Endothelial cell of coronary artery (primary cell): ENCODE data around the gene ATOSB. TPM values are rescaled to one million over a fixed set of nuclear protein-coding genes. Genes with fewer than 3 reads are reported as not detected.

Source experiments
- total RNA-seq: library from RNA; depleted of rRNA; stranded (reverse); fragments of >200 nt; gene quantifications from 2 replicates; pipeline ENCODE4 v1.2.3, GENCODE V29; 2014

ATOSB gene
- total RNA-seq: 24.1 and 26.4 TPM in 2 replicates

GRCh38 chr9:35115680-35116538 is at the start of gene ATOSB:
Gene ATOSB, minus strand, starts transcription at chr9:35115862. Its CDS starts 7,588 bp downstream, at chr9:35108274.

DNA sequence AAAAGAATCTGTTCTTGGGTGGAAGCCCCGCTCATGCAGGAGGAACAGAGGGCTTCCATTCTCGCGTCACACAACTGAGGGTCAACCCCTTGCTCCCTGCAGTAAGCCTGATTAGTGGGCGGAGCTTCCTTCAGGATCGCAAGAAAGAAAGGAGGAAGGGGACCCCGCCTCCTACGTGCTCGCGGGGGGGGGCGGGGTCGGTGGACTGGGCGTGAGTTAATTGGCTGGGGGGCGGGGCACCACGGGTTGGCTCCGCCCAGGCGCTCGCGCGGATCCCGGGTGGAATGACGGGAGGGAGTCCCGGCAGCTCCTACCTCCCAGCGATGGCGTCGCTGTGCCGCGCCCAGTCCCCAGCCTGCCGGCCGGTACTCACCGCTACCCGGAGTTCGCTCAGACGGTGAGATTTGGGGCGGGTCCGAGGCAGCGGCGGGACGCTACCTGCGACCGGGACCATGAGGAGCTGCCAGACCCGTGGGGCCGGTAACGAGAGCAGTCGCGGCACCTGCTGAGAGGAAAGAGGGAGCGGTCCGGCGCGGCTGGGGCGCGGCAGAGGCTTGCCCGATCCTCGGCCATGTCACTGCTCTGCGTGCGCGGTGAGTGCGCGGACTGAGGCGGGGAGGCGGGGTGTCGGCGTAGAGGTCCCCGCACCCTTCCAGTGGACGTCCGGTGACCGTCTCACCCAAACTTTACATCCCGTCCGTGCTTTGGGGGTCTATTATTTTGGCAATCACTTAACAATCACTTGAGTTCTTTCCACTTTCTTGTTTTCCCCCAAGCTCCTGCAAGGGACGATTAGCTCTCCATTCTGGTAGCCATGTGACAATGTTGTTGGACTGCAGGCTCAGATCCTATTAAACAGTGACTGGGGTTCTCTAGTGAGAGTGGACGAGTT is 46.3 kb upstream of the ATOSB start, which contains the start of gene UNC13B:
Gene UNC13B (plus strand): TSS at position 297 of the 892 bp plus-strand sequence. CDS start 275 bp downstream, at position 572.

DNA sequence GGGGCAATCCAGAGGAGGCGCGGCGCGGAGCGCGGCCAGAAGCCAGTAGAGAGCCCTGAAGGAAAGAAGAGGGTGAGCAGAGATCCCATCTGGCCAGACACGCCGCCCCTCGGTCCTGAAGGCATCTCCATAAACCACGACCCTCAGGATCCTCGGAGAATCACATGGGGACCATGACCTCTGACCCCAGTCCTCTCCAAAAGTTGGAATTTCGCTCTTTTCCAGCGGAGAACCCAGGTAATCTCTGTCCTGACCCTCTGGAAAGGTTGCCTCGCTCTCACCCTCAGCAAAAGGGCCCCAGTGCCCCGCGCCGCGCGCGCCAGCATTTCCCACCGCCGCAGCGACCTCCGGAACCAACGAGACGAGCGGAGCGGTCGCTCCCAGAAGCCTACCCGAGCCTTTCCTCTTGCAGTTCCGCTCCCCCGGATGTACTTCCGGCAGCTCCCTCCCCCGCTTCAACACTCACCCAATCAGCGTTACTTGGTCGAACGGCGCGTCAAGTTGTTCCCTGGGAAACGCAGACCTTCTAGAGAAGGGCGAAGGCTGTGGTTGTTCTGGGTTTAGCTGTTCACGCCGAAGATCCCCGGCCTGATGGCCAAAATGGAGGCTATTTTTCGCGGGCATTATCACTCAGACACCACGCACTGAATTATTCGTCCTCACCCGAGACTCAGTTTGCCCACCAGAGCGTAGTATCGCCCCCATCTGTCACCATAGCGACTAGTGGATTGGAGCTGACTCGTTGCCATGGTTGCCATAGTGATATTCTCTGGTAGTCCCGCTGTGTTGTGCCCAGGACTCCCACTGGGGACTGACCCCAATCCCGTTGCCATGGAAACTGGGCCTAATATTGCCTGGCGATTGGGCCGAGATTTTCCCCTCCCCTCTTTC is 12.6 kb downstream of the ATOSB start, which contains the start of gene STOML2:
Gene STOML2 (minus strand): TSS at position 363 of the 891 bp plus-strand sequence. CDS start 37 bp downstream, at position 326.

GRCh38 chr9:35096035-35096849 is 19.4 kb downstream of the ATOSB start, which contains the start of gene PIGO:
Gene PIGO, minus strand, starts transcription at chr9:35096591. Its CDS starts 1,026 bp downstream, at chr9:35095565.

DNA sequence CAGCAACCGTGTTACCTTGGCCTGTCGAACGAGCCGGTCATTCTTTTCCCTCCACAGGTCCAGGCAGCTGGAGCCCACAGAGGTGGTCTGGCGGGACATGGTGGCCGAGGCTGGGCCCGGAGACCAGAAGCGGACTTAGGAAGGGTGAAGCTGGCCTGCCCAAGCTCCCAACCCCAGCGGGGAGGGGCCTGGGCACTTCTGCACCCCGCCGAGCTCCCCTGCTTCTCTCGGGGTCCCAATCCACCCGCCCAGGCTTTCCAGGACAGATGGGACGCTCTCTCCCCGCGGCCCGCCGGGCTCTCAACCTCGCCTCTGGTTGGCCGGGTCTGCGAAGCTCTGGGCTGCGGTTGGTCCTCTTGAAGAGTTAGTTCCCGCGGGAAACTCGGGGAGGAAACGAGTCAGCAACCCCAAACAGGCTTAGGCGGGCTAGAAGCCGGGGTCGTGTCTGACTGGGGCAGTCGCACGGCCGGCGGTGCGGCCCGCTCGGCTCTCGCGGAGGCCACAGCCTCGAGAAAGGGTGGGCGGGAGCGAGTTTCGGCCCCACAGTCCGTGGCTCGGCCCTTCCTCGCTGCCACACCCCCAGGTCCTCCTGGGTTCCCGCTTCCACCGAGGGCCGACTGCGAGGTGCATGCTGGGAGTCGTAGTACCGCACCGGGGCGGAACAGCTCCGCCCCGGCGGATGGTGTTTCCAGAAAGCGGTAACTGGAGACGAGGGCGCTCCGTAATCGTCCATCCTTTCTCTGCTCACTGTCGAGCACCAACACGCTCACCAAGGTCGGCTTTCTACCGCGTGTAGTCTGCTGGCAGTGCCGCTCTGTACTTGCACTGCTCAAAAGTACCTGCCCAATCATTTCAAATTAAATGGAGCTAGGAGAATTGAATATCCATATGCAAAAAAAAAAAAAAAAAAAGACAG is 36.0 kb downstream of the ATOSB start, which contains the start of gene FANCG:
Gene FANCG (minus strand): TSS at position 517 of the 916 bp plus-strand sequence. CDS start 418 bp downstream, at position 99.

GRCh38 chr9:35072461-35073278 is 43.0 kb downstream of the ATOSB start, which contains the start of gene VCP:
Gene VCP, minus strand, starts transcription at chr9:35072625. Its CDS starts 272 bp downstream, at chr9:35072353.

Other genes with a start within 250 kb of the ATOSB start
- gene PHF24, start 157.6 kb downstream of the ATOSB start, total RNA-seq: not detected in 2 replicates
- gene DNAJB5, start 126.1 kb downstream of the ATOSB start, total RNA-seq: 5.5 and 8.2 TPM in 2 replicates
- gene VCP, start 43.2 kb downstream of the ATOSB start, total RNA-seq: 616 and 770 TPM in 2 replicates
- gene FANCG, start 35.9 kb downstream of the ATOSB start, total RNA-seq: 13.2 and 24.7 TPM in 2 replicates
- 8.8 and 12.0 TPM in 2 replicates for gene PIGO, start 19.3 kb downstream of the ATOSB start, total RNA-seq
- gene STOML2, start 12.7 kb downstream of the ATOSB start, total RNA-seq: 175 and 219 TPM in 2 replicates
- gene UNC13B, start 46.1 kb upstream of the ATOSB start, total RNA-seq: 39.3 and 42.8 TPM in 2 replicates